Stimulated activated CD8-positive, alpha-beta memory T cell treated with anti-CD3 and anti-CD28 coated beads, Interleukin-4, amount 100 ng/mL, for 48 hours (primary cell): ENCODE measurements around the gene ZNF385C.

ENCODE experiments used
- DNase-seq: peaks from one replicate; pipeline ENCODE4 v3.0.0-alpha.2; 2020

The ZNF385C gene

GRCh38 chr17:42124256-42124655, 26.0 kb upstream of the ZNF385C start:
- no peak for DNase-seq

GRCh38 chr17:42122371-42123303, 24.4 kb upstream of the ZNF385C start, which contains the start of gene HSPB9:
Gene HSPB9, plus strand, starts transcription at chr17:42122804. Its CDS starts 47 bp downstream, at chr17:42122851.
- no peak for DNase-seq

- peak; percentile 85 for DNase-seq
Observed at GRCh38 chr17:42120770-42121769, 22.8 kb upstream of the ZNF385C start, which contains the start of gene KAT2A. Gene KAT2A, minus strand, starts transcription at chr17:42121367. Its CDS starts 63 bp downstream, at chr17:42121304.

- no peak for DNase-seq
Observed at GRCh38 chr17:42120161-42120769, 22.0 kb upstream of the ZNF385C start.

GRCh38 chr17:42119301-42119700, 21.0 kb upstream of the ZNF385C start:
- no peak for DNase-seq

- peak; percentile 60 for DNase-seq
Observed at GRCh38 chr17:42118545-42118944, 20.3 kb upstream of the ZNF385C start.

GRCh38 chr17:42118126-42118510, 19.8 kb upstream of the ZNF385C start:
- no peak for DNase-seq

- no peak for DNase-seq
Observed at GRCh38 chr17:42117397-42118125, 19.3 kb upstream of the ZNF385C start.

- peak; percentile 85 for DNase-seq
Observed at GRCh38 chr17:42116705-42117396, 18.6 kb upstream of the ZNF385C start.

GRCh38 chr17:42114118-42114517, 15.8 kb upstream of the ZNF385C start:
- DNase-seq: no peak

GRCh38 chr17:42113293-42114069, 15.2 kb upstream of the ZNF385C start:
- DNase-seq: no peak

GRCh38 chr17:42112552-42113176, 14.4 kb upstream of the ZNF385C start, which contains the start of gene DHX58:
Gene DHX58, minus strand, starts transcription at chr17:42112714. Its CDS starts 822 bp downstream, at chr17:42111892.
- peak; percentile 81 for DNase-seq

- peak; percentile 49 for DNase-seq
Observed at GRCh38 chr17:42111871-42112551, 13.7 kb upstream of the ZNF385C start.

- no peak for DNase-seq
Observed at GRCh38 chr17:42111265-42111636, 13.0 kb upstream of the ZNF385C start.

- no peak for DNase-seq
Observed at GRCh38 chr17:42110301-42111264, 12.3 kb upstream of the ZNF385C start.

GRCh38 chr17:42109086-42109485, 10.8 kb upstream of the ZNF385C start:
- DNase-seq: no peak

- peak; percentile 97 for DNase-seq
Observed at GRCh38 chr17:42107597-42108576, 9.6 kb upstream of the ZNF385C start.
